Suppressor macrophage treated with lipopolysaccharide for 4 hours (primary cell): Measurements from ENCODE around the gene LIMS1.
"Not testable (repeated sequence)": the region's sequence is repeated elsewhere in the genome, so short reads cannot be mapped to it uniquely, and the experiment has no call there.

Experiments used
- DNase-seq: peaks from one replicate; pipeline ENCODE4 v3.0.0-alpha.2; 2020

Gene LIMS1

DNA sequence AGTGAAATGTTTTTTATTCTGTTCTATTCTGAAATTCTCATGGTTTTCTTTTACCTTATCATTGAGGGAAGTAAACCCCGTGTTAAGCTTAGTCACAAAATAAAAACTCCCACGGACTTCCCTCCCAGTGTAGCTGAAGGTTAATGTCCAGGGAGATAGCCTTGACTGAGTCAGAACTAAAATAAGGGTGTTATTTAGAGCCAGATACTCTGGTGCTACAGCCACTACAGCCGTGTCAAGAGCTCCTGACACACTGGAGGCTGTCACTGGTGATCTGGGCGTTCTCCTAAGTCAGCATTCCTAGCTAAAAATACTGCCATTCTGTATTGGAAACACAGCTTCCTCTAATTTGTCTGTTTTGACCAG is 103.0 kb downstream of the LIMS1 start:
- peak; percentile 97 for DNase-seq

DNA sequence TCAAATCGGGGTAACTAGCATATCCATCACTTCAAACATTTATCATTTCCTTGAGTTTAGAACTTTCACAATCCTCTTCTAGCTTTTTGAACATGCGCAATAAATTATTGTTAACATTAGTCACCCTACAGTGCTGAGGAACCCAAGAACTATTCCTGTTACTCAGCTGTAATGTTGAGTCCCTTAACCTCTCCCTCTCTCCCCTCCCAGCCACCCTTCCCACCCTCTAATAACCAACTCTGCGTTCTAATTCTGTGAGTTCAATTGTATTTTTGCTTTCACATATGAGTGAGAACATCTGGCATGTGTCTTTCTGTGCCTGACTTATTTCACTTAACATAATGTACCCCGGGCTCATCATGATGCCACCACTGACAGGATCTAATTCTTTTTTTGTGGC is 106.5 kb downstream of the LIMS1 start:
- DNase-seq, result peak; percentile 91

DNA sequence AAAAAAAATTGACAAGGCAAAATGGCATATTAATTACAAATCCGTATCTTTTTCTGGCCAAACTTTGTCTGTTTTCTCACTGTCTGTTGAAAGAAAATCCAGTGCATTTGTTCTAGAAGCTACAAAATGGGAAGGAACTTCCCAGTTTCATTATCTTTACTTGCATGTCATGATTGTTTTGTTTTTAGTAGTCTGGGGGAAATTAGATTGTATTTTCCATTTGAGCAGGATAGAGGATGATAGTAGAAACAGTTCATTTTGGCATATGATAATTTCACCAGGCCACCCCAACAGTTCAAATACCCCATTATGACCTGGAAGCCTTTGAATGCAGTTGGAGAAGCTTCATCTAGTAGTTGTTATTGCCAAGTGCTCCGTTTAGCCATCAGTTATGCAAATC is 107.5 kb downstream of the LIMS1 start:
- peak; percentile 70 for DNase-seq

DNA sequence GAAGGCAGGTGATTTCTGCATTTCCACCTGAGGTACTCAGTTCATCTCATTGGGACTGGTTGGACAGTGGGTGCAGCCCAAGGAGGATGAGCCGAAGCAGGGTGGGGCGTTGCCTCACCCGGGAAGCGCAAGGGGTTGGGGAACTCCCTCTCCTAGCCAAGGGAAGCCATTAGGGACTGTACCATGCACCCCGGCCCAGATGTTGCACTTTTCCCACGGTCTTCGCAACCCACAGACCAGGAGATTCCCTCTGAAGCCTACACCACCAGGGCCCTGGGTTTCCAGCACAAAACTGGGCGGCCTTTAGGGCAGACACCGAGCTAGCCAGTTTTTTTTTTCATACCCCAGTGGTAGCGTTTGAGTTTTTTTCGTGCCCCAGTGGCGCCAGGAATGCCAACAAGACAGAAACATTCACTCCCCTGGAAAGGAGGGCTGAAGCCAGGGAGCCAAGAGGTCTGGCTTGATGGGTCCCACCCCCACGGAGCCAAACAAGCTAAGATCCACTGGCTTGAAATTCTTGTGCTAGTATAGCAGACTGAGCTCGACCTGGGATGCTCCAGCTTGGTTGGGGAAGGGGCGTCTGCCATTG is 109.1 kb downstream of the LIMS1 start:
- no peak for DNase-seq

DNA sequence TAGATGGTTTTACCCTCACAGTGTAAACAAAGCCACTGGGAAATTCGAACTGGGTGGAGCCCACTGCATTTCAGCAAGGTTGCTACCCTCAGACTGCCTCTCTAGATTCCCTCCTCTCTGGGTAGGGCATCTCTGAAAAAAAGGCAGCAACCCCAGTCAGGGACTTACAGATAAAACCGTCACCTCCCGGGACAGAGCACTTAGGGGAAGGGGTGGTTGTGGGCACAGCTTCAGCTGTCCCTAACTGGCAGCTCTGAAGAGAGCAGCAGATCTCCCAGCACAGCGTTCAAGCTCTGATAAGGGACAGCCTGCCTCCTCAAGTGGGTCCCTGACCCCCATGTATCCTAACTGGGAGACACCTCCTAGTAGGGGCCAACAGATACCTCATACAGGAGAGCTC is 109.6 kb downstream of the LIMS1 start:
- DNase-seq, result not testable (repeated sequence)

DNA sequence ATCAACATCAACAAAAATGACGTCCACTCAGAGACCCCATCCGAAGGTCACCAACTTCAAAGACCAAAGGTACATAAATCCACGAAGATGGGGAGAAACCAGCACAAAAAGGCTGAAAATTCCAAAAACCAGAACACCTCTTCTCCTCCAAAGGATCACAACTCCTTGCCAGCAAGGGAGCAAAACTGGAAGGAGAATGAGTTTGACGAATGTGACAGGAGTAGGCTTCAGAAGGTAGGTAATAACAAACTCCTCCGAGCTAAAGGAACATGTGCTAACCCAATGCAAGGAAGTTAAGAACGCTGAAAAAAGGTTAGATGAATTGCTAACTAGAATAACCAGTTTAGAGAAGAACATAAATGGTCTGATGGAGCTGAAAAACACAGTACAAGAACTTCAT is 110.2 kb downstream of the LIMS1 start:
- DNase-seq, result not testable (repeated sequence)

DNA sequence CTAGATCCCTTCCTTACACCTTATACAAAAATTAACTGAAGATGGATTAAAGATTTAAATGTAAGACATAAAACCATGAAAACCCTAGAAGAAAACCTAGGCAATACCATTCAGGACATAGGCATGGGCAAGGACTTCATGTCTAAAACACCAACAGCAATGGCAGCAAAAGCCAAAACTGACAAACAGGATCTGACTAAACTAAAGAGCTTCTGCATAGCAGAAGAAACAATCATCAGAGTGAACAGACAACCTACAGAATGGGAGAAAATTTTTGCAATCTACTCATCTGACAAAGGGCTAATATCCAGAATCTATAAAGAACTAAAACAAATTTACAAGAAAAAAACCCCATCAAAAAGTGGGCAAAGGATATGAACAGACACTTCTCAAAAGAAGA is 114.5 kb downstream of the LIMS1 start:
- DNase-seq, result not testable (repeated sequence)

DNA sequence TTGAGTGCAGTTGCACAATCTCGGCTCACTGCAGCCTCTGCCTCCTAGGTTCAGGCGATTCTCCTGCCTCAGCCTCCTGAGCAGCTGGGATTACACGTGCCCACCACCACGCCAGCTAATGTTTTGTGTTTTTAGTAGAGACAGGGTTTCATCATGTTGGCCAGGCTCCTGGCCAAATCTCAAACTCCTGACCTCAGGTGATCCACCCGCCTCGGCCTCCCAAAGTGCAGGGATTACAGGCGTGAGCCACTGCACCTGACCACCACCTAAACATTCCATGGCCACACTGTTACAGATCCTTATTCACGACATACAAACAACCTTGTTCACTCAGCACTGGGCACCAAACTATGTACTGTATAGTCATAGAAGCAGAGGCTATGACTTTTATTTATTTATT is 116.2 kb downstream of the LIMS1 start:
- not testable (repeated sequence) for DNase-seq

DNA sequence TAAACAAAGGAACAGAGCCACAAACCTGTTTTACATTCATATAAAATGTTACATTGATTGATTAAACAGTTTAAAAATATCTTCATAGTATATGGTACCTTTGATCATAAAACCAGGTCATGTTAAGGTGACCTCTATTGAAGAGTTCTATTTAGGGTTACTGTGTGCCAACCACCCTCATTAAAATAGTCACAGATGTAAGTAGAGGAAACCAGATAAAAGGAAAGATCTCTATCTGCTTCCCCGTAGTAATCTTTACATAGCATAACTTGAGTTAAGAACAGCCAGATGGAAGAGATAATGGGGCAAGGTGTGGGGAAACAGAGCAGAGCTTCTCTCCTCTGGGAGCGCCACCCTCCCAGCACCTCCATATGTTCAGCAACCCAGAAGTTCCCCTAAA is 117.2 kb downstream of the LIMS1 start:
- DNase-seq, result not testable (repeated sequence)

DNA sequence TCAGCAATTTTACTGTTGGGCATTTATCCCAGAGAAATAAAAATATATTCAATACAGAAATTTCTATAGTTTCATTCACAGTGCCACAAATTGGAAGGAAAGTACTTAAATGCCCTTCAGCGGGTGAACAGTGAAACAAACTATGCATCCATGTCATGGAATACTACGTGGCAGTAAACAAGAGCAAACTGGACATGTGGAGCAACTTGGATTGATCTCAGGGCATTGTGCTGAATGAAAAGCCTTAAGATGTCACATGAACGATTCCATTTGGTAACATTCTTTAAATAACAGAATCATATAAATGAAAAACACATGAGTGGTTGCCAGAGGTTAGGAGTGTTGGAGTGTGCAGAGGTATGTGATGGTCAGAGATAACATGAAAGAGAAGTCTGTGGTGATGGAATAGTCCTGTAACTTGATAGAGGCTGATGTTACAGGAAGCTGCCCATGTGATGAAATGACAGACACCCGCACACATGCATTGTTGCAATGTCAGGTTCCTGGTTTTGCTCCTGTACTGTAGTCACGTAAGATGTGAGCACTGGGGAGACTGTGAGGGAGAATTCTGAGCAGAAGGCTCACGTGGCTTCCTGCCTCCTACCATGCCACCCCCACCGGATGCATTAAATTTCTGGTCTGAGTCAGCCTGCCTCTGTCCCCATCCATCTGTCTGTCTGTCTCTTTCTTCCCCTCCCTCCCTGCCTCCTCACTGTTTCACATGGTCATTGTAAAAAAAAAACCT is 118.1 kb downstream of the LIMS1 start:
- peak; percentile 91 for DNase-seq

DNA sequence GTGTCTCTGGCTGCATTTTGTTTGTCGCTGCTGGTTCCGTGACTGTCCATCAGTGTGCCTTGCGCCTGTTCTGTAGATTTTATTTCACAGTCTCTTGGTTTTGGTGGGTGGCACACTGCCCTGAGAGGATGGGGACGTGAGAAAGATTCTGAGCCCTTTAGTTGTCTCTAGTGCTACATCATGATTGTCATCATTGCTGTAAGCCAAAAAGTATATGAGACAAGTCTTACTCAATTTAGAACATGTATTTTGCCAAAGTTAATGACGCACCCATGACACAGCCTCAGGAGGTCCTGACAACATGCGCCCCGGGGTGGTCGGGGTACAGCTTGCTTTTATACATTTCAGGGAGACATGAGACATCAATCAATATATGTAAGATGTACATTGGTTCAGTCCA is 119.2 kb downstream of the LIMS1 start:
- DNase-seq, result not testable (repeated sequence)

DNA sequence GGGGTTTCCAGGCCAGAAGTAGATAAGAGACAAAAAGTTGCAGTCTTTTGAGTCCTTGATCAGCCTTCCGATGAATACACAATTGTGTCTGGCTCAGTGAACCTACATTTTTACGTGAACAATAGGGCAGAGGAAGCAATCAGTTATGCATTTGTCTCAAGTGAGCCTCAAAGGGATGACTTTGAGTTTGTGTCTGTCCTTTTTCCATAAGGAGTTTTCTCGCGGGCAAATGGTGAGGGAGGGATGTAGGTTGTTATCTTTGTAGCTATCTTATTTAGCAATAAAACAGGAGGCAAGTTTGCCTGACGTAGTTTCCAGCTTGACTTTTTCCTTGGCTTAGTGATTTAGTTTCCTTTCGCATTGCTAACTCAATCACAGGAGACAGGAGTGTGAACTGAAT is 119.6 kb downstream of the LIMS1 start:
- DNase-seq, result not testable (repeated sequence)

DNA sequence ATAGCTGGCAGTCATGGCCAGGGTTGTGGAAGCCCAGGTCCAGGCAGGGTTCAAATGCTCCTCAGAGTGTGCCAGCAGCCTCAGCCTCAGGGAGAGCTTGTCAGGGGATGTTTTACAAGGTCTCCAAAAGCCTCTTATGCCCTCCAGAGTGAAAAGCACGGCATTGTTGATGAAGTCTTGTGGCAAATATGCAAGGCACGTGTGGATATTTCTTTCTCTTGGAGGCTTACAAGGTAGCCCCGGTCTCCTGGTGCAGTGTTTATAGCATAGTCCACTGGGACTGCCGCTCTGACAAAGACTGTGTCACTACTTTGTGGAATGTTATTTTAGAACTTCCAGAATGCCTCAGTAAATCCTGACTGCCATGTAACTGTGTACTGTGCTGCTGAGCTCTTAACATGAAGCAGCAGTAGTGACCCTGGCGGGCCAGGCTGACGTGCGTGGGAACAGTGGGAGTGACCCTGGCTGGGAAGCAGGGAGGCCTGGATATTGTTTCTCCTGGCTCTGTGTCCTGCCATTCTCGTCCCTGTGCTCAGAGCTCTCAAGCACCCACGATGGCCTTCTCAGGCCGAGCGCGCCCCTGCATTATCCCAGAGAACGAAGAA is 120.4 kb downstream of the LIMS1 start:
- not testable (repeated sequence) for DNase-seq

DNA sequence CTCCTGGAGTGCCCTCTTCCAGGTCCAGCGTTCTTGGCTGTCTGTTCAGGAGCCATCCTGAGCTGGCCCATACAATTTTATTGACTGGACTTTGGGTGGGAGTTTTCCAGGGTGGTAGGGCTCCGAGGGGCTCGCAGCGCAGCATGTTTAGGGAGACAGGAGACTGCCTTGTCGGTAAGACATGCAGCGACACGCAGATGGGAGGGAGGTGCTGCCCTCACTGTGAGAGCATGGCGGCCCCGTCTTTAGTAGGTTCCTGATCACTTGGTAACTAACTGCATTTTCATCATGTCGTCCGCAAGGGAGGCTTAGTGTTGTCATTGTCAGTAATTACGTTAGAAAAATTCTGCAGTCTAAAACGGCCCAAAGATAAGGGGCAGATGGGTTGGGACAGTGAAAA is 121.0 kb downstream of the LIMS1 start:
- DNase-seq, result not testable (repeated sequence)

DNA sequence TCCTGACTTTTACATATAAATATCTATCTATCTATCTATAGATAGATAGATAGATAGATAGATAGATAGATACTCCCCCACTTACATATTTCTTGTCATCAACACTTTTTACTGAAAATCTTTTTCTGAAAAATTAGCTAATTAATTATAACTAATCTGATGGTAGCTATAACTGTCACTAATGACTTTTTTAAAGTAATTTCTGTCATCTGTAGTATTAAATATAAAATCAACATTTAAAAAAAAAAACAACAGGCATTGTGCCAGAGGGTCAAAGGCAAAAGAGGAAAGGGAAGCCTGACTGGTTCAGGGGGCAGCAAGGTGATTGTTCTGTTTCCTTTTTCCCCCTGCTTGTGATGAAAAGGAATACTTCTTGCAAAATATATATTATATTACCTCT is 122.0 kb downstream of the LIMS1 start:
- DNase-seq, result not testable (repeated sequence)

DNA sequence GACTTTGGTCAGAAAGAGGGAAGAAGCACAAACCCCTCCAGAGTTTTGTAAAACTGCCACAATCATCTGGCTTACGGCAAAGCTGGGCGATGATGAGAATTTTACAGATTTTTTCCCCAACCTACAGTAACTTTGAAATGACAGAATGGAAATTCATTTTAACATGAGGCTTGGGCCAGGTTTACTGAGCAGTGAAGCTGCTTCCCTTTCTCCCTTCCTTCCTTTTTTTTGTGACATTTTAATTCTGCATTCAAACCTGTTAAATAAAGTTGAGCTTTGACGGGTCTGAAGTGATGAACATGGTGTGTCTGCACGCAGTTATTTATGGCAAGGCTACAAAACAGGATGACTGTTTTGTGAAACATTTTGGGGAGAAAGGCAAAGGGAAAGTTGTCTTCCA is 123.2 kb downstream of the LIMS1 start:
- peak; percentile 42 for DNase-seq

DNA sequence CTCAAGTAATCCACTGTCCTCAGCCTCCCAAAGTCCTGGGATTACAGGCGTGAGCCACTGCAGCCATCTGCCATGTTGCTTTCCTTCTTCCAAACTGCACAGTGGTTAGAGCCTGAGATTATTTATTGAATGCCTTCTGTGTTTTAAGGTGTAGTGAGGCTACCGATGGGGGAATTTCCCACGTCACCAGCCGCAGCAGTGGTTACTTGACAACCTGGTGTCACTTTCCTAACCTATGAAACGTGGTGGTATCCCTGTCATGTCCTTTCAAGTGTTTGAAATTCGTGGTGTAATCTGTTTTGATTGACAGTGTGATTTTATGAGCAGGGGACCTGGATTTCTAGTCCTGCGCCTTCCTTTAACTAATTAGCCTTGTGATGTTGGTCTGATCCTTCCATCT is 124.3 kb downstream of the LIMS1 start:
- not testable (repeated sequence) for DNase-seq

DNA sequence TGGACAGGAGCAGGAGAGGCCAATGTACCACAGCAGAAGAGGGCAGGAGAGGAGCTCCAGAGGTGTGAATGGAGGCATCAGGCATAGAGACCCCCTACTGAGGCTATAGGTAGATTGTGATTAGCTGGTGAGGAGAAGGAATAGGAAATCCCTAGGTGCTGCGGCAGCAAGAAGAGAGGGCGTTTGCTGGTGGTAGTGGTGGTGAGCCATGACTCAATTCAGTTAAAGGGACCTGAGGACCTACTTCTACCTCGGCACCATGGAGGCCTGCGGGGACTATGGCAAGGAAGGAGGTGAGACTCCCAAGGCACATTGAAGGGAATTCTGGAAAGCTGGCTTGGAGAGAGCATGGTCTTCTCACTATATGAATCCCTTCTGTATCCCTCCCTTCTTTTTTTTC is 127.2 kb downstream of the LIMS1 start:
- not testable (repeated sequence) for DNase-seq

DNA sequence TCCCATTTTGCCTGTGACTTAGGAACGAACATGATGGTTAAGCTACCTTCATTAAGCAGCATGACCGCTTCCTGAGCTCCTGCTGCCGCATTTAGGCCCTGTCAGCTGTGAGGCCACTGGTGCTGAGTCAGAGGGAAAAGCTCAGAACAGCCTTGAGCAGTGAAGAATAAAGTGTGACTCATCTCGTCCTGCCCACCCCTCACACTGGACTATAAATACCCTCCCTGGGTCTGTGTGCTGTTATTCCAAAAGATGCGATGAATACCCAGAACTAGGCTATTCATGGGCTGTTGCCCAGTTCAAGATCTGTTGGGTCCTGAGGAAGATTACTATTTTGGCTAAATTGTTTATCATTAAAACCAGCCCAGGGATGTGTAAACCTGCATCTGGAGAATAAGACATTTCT is 127.9 kb downstream of the LIMS1 start:
- peak; percentile 47 for DNase-seq

DNA sequence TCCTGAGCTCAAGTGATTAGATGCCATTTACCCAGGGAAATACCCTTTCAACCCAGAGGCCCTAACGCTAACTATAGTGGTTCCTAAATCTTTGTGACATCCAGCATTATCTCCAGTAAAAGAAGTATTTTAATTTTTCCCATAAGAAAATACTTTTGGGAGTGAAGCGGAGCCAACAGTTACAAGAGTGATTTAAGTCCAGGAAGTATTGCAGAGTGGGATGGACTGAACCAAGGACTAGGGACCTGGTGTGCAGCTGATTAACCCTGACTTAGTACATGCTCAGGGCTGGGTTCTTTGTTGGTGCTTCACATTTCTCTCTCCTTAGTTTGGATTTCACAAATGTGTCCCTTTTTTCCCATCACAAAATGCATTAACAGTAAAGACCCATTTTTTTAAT is 129.1 kb downstream of the LIMS1 start:
- DNase-seq, result not testable (repeated sequence)

DNA sequence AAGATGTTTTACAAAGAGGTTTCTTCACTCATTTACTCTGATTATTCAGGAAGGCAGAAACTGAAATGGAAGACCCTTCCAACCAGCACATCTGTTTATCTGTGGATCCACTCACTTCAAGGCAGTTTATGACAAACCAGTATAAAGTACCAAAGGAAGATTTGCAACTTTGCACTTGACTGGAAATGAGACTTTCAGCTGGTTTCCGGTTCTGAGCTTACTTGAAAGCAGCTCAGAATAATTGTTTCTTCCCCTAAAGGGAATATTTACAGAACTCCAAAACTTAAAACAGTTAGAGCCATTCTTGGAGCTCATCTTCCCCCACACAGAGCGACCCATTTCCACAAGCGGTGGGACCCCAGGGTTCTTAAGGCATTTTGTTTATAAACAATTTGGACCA is 129.8 kb downstream of the LIMS1 start:
- DNase-seq, result peak; percentile 22

DNA sequence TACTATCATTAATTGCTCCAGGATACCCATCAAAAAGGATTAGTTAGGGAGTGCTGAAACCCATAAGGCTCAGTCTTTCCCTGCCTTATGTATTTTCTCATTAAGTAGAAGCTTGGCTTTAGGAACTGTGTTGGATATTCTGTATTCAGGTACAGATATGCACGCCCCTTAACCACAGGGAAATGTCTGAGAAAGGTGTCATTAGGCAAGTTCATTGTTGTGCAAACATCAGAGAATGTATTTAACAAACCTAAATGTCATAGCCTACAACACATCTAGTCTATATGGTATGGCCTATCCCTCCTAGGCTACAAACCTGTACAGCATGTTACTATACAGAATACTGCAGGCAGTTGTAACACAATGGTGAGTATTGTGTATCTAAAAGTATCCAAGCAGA is 130.7 kb downstream of the LIMS1 start:
- DNase-seq, result not testable (repeated sequence)

DNA sequence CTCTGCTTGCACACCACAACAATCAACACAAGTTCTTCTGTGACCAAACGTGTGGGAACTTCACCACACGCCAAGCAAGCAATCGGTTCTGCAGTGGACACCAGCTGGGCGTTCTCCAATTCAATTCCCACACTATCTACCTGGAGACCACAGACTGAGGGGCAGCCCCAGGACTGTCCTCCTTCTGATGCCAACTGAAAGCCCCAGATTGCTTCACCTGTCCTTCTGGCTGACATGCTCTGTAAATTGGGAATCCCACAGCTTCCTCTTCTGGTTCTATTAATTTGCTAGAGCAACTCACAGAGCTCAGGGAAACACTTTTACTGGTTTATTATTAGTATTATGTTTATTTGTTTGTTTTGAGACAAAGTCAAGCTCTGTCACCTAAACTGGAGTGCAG is 131.7 kb downstream of the LIMS1 start:
- DNase-seq, result peak; percentile 47

DNA sequence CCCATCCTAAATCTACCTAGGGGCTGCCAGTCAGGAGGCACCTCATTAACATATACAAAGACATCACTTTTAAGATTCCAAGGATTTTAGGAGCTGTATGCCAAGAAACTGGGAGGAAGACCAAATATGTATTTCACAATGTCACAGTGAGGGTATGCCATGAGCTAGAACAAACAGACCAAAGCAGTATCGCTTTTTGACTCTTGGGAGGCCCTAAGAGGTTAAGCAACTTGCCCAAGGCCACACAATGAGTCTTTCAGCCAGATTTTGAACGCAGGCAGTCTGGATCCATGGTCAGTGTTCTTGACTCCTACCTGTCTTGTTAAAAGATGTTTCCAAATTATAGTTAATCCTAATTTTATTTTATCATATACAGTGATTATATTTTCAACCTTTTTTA is 132.9 kb downstream of the LIMS1 start:
- DNase-seq, result not testable (repeated sequence)
